Dermis blood vessel endothelial cell (primary cell): ENCODE measurements around the gene FAM186B. TPM values are rescaled to one million over a fixed set of nuclear protein-coding genes. Genes with fewer than 3 reads are reported as not detected.
A peak's percentile ranks its signal among the peaks of the same experiment; 100 is the strongest.

ENCODE experiments used
- DNase-seq: peaks from one replicate; pipeline ENCODE4 v3.0.0; 2010
- total RNA-seq: library from RNA; depleted of rRNA; stranded (reverse); fragments of >200 nt; gene quantifications from 2 replicates; pipeline ENCODE4 v1.2.3, GENCODE V29; 2014

The FAM186B gene
- total RNA-seq, 1 donor from 2014 or later: 0.34 TPM

DNA sequence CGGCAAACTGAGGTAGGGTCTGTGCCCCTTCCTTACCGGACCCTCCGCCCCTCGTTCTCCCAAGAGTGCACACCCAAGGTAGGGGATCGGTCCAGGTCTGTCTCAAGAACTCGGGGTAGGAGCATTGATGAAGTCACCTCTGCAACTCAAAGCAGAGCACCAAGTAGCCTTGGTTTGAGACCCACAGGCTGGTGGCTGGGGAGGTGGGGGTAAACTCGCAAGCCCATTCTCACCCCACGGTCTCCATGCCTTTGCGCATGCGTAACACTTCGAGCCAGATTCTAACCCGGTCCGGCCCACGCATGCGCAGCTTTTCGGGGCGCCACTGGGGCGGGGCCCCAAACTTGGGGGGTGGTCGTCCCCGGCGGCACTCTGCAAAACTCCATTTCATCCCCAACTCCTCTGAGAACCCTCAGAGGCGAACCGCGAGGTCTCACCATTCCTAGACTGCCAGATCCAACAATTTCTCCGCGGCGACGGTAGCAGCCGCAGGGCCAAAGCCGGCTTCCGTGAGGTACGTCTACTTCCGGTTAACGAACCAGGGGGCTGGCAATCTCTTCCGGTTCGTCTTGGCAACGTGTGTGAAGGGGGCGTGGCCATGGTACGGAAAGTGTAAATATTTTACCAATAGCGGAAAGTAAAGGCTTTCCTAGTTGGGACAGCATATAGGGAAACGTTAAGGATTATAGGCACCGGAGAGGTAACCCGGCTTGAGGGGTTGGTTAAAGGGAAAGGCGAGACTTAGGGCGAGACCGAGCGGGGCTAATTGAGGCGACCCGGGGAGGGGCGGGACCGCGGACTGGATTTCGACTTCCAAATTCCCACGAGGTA lies 37.6 kb downstream of the FAM186B start, which contains the start of gene MCRS1:
MCRS1 (minus strand) TSS at position 532 of the 831 bp plus-strand sequence. CDS start 1,411 bp downstream, outside the sequence.
- DNase-seq: peak; percentile 94

DNA sequence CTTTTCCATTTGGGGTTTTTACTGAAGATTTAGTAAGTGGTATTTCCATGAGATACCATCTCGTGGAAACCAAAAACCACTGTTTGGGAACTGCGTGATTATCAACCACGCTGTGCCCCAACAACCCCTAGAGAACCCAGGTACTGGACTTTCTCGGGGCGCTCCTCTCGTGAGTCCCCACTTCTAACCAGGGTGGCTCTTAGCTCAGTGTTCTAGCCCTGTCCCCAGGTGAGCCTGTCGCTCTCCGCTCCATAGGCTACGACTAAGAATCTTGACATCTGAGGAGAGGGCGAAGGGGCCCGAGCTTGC lies 38.2 kb downstream of the FAM186B start:
- no peak for DNase-seq

DNA sequence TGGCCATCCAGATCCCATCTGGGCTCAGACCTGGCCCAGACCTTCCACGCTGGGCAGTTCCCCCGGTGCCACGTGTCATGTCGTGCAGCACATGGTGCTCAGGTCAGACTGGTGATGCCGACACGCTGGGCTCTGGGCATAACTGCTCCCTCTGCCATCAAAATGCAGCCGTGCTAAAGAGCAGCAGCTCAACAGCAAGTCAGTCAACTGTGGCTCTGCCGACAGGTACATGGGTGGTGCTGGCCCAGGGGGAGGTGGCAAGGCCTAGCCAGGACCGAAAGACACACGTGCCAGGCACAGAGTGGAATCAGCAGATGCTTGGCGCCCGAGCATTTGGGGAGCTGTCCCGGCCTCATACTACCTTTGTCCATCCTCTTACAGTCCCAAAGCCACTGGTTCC lies 39.1 kb downstream of the FAM186B start:
- DNase-seq: no peak

DNA sequence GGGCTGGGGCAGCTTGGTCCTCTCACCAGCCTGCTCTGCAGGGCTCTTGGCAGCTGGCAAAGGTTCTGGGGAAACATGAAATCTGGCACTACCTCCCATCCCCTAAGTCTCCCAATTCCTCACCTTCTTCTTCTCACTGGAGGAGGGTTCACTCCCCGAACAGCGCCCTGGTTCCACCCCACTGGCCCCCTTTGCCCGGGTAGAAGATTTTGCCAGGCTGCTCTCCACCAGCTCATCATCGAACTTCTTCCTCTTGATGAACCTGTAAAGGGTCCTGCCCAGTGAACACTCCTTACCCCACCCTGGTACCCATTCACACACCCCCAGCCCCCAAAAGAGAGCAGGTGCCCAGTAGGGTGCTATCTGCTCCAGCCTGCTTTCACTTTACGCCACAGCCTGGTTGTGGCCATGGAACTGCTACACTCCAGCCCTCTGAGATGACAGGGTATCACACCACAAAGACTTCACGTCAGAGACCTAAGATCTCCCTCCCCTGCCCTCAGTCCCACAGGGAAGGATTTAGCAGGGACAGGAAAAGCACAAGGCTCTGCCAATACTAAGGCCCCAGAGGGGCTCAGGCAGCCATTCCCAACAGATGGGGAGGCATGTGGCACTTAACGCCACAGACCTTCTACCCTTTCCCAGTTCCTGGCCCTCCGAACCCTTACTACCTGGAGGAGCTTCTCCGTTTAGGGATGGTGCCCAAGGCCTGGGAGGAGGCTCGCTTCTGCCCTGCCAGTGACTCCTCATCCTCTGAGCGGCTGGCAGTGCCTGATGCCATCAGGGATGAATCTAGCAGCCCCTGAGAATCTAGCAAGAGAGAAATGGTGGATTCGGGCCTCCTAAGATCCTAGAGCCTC lies 39.8 kb downstream of the FAM186B start:
- DNase-seq: no peak

DNA sequence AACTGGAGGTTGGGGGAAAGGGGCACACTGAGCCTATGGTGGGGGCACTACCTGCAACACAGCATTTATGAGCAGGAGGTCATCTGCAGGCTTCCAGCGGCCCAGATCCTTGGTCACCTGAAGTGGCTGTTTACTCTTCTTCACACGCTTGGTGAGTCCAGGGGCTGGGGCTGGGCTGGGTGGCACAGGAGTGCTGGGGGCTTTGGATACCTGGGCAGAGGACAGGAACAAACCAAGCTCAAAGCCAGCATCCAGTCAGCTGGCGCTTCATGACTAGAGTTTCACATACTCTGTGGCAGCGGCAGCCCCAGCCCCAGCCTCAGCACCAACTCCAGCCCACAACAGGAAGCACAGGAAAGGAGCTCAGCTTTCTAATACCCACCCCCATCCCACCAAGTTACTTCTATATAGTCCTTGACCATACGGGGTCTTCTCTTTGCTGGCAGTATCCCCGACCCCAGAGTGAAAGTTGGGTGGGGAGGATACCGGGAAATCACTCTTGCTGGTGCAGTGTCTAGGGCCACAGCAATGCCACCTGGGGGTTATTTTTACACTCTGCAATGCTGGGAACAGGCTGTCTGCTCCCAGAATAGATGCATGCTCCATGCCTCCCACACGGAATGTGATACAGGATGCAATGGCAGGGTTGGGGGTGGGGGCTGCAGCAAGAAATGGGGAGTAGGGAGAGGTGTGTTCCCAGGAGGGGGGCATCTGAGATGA lies 40.6 kb downstream of the FAM186B start:
- DNase-seq: no peak

DNA sequence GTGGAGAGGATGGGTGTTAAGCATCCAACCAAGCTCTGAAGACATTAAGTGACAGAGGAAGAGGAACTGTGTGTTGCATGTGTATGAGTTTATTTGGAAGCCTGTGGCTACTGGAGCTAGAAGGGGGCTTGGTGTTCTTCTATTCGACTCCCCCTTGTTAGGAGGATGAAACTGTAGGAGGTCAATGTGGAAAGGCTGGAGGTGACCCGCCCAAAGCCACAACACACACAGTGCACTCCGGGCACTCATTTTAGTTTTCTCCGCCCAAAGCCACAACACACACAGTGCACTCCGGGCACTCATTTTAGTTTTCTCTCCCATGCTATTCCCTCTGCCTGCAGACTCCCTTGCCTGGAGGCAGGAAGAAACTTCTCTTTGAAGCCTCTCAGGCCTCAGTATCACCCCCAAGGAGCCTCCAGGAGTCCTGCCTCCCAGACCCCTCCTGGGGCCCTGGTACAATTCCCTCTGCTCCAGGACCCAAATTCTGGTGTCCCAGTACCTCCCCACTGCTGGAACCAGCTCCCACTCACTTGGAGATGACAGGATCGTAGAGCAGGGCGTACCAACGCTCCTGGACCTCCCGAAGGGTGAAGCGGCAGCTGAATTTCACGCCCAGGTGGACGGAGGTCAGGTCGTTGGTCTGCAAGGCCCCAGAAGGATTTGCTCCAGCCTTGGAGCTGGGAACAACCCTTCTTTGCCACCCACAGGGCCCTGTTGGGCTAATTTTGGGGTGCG lies 41.3 kb downstream of the FAM186B start:
- no peak for DNase-seq

DNA sequence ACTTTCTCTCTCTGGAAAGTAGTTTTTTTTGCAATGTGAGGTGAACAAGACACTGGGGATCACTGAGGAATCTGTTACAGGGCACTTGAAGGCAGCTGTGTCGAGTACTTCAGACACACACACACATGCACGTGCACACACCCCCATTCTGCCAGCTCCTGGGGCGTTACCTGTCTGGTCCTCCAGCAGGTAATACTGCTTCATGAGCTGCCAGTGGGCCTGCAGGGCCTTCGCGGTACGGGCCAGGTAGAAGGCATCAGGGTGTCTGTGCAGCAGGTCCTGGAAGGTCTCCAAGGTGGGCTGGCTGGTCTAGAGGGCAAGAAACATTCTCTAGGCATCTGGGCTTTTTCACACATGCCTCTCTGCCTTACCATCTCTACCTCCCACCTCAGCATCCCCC lies 42.6 kb downstream of the FAM186B start:
- no peak for DNase-seq

DNA sequence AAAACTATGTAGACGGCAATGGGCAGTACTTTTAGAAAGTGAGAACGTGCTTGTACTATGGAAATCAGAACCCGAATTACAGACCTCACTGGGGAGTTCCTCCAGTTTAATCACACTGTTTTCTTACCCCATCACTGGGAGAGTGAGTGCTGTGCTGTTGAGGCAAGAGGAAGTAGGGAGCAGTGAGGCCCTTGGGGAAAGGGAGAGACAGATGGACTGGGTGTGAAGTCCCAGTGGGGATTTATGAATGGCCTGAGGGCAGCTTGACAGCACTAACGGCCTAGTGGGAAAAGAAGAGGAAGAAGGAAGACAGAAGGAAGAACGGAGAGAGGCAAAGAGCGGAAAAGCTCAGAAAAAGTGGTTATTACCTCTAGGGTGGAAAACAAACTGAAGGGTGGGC lies 43.2 kb downstream of the FAM186B start:
- DNase-seq: no peak

DNA sequence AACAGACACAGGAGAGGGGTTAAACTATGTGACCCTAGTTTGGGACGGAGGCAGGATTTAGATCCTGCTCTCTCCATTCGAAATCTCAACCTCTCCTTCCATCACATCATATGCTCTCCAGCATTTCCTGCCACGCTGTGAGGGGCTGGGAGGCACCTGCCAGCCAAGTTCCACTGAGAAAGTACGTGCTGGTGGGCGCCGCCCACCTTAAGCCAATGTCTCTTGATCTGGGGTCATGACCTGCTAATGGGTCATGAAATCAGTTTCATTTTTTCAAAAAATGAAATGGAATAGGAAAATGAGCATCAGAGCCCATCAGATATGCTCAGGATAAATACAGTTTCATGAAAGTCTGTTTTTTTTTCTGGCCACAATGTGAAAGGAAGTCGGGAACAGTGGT lies 44.7 kb downstream of the FAM186B start:
- DNase-seq: no peak

DNA sequence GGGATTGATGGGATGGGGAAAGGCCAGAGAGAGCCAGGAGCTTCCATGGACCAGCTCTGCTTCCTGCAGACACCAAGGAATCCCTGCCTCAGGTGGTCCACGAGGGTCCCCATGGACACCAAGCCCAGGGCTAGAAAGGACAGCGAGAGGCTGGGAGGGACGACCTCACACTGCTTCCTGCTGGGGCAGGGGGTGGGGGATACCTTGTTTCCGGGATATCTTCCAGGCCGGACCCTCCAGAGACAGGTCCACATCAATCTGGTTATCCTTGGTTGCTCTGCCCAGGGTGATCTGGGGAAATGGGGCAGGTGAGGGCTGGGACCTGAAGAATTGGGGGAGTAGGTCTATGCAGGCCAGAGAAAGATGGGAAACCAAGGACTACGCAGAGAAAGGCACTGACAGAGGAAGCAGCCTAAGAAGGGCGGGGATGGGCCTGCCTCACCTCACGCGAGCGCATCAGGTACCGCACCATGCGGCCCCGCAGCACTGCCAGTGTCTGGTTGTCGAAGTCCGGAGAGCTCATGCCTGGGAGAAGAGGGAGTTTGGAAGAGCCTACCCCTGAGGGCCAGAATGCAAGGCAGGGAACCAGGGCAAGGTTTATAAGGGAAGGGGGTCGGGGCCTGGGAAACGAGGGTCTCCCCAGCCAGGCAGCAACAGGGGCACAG lies 46.3 kb downstream of the FAM186B start:
- DNase-seq: no peak

DNA sequence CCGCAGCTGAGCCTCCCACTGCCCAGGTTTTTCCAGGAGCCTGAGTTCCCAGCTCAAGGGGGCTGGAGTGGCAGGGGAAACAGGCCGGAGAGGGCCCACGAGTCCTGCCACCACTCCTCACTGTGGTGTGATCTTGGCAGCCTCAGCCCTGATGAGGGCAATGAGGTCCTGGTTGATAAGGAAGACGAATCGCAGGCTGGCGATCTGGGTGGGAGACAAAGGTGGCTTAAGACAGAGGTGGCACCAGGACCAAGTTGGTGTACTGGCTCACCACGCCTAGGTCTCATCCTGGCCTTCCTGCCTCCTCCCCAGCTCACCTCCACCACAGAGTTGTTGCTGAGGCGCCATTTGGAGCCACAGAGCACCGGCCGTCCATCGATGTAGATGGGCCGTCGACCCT lies 46.9 kb downstream of the FAM186B start:
- no peak for DNase-seq

DNA sequence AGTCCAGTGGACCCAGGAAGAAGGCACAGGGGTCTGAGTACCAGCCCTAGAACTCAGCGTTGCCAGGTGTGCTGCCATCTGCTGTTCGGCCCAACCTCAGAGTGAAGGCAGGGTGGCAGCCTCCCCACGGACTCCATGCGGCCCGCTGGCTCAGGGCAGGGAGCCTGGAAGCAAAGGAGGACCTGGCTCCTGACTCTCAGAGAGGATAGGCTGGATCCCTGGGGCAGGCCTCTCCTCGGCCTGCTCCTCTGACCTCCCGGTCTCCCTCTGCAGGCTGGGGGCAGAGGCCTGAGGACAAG lies 47.6 kb downstream of the FAM186B start:
- DNase-seq: peak; percentile 13

DNA sequence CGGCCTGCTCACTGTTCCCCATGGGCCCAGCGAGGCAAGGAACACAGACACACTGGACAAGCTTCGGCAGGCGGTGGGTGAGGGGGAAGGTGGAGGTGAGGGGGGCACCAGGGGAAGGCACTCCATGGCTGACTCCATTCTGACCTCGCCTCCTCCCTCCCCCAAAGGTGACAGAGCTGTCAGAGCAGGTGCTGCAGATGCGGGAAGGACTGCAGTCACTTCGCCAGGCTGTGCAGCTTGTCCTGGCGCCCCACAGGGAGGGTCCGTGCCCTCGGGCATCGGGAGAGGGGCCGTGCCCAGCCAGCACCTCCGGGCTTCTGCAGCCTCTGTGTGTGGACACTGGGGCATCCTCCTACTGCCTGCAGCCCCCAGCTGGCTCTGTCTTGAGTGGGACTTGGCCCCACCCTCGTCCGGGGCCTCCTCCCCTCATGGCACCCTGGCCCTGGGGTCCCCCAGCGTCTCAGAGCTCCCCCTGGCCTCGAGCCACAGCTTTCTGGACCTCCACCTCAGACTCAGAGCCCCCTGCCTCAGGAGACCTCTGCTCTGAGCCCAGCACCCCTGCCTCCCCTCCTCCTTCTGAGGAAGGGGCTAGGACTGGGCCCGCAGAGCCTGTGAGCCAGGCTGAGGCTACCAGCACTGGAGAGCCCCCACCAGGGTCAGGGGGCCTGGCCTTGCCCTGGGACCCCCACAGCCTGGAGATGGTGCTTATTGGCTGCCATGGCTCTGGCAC lies 48.1 kb downstream of the FAM186B start:
- no peak for DNase-seq

DNA sequence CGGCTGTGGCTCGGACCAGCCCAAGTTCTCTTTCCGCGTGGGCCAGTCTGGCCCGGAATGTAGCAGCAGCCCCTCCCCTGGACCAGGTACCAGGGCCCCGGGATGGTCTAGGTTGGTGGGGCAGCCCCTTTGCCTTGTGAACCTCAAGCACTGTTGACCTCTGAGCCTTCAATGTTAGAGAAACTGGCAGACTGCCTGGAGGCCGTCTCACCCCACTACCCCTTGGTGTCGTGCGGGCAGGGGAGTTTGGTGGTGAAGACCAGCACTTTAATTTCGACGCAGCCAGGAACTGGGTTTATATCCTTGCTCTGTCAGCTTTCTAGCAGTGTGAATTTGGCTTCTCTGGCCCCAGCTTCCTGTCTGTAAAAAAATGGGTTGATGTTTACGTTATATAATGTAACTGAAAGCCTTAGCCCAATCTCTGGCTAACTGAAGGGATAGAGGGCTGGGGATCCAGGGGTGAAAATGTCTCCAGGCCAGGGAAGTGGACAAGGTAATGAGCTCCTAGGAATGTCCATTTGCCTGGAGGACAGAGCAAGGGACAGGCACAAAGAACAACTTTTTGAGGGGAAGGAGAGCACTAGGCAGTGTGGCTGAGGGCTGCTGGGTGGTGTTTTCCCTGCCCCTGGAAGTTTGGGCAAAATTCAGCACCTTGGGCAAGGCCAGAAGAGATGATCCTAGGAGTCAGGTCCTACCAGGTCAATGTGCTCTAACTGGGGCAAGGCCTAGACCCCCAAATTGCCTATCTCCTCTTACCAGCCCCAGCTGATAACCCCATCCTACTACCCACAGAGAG lies 48.9 kb downstream of the FAM186B start:
- no peak for DNase-seq

DNA sequence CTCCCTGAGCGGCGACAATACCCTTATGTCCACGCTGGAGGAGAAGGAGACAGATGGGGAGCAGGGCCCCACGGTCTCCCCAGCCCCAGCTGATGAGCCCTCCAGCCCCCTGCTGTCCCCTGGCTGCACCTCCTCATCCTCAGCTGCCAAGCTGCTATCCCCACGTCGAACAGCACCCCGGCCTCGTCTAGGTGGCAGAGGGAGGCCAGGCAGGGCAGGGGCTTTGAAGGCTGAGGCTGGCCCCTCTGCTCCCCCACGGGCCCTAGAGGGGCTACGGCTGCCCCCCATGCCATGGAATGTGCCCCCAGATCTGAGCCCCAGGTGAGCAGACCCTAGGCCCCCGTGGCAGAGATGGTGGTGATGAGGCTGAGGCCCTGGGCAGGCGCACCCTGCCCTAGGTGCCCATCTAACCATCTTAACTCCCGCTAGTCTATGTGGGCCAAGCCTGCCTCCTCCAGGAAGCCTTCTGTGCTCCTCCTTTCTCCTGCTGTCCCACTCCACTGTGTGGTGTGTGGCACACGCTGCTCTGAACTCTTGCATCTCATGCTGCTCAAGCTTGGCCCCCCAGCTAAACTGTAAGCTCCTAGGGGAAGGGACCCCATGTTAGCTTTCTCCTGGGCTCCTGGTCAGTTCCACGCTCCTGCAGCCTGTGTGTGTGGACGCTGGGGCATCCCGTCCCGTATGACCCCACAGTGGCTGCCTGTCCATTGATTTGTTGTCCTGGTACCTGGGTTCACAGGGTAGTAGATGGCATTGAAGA lies 49.6 kb downstream of the FAM186B start:
- DNase-seq: no peak

DNA sequence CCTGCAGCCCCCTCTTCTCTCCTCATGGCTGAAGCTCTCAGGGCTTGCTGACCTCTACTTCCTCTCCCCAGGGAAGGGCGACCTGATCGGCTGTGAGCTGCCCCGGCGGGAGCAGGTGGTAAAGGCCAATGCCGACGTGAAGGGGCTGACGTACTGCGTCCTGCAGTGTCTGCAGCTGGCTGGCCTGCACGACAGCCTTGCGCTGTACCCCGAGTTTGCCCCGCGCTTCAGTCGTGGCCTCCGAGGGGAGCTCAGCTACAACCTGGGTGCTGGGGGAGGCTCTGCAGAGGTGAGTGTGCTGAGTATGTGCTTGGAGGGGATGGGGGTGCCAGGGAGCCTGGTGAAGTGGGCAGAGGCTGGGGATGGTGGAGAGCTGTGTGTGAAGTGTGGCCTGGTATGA lies 51.2 kb downstream of the FAM186B start:
- DNase-seq: no peak

DNA sequence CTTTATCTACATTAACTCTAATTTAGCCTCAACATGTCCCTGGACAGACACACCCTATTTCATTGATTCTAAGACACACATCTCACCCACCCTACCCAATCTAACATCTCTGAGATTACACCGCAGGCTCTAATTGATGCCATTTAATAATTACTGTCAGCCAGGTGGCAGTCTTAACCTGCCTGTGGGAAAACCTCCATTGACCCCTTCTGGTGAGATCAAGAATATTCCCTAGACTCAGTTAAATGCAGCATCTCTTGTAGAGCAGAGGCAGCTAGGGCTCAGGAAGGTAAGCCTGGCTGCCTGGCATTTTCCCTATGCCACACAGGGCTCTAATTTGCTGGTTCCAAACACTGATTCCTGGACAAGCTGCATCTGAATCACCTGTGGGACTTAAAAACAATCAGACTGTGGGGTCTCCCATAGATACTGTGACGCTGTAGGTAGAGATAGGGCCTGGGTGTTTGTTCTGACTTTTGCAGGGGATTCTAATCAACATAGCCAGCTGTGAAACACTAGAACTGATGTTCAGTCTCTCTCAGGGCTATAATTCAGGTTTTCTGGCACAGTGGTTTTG lies 51.8 kb downstream of the FAM186B start:
- peak; percentile 68 for DNase-seq

DNA sequence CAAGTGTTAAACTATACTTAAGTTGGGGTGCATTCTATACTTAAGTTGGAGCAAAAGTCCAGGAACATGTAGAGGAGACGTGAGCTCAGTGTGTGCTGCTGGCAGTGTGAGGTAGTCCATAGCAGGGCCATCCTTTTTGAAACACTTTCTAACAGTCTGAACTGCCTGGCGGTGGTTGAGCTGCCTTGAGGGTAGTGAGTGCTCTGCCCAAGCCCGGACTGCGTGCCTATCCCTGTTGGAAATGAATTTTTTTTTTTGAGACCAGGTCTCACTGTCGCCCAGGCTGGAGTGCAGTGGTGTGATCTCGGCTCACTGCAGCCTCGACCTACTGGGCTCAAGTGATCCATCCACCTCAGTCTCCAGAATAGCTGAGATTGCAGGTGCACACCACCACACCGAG lies 52.5 kb downstream of the FAM186B start:
- no peak for DNase-seq

DNA sequence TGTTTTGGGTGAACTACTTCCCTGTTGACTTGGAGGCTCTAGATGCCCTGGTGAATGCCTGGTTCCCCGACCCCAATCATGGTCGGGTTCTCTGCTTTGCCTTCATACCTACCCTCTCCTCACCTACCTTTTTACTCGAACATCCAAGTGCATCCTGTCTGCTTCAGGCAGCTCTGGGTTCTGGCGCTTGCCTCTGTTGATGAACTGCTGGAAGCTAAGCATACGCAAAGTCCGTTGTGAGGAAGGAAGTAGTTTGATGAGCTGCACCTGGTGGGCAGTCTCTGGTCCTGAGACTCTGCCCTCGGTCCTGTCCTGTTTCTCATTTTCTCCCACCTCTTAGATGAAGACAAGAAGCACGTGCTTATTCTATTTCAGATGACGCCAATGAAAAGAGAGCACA lies 53.0 kb downstream of the FAM186B start:
- peak; percentile 12 for DNase-seq
